ENCODE data around the gene OSBPL9. TPM values are rescaled to one million over a fixed set of nuclear protein-coding genes. Genes with fewer than 3 reads are reported as not detected.

OSBPL9 gene
- total and polyA plus RNA-seq, 10 of the 15 experiments (the other 5 are each of a cell fraction or from before 2014, with no cell fraction given), result 25.9 to 156 (median 108) TPM

DNA sequence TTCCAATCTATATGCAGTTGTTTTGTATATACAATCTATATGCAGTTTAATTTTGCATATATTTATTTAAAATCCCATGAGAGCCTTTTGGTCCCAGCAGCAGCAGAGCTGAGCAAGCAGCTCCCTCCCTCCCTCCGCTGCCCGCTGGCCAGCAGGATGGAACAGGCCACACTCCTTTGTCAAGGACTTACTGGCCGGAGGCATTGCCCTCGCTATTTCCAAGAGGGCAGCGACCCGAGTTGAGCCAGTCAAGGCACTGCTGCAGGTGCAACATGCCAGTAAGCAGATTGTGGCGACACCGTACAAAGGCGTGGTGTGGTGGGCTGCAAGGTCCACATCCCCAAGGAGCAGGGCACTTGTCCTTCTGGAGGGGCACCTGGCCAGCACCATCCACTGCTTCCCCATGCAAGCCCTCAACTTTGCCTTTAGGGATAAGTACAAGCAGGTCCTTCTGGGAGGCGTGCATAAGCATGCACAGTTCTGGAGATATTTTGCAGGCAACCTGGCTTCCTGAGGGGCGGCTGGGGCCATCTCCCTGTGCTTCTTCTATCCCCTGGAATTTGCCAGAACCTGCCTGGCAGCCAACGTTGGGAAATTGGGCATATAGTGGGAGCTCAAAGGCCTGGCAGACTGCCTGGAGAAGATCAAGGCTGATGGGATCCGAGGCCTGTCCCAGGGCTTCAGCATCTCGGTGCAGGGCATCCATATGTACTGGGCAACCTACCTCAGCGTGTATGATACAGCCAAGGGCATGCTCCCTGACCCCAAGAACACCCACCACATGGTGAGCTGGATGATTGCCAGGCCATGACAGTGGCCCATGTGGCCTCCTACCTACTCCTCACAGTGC is 92.2 kb downstream of the OSBPL9 start (continued):
- TF ChIP-seq BHLHE40 (IDR thresholded peaks at IDR 0.05; ENCODE audit: borderline replicate concordance in 1 of 2, low read depth in 2 of 2, low read length in 1 of 2) (no peak), STAT3 (IDR thresholded peaks at IDR 0.05; ENCODE audit: low read depth, low read length) (no peak), CHD1 (IDR thresholded peaks at IDR 0.05; ENCODE audit: low read depth, low read length) (no peak), SMAD5 (IDR thresholded peaks at IDR 0.05; ENCODE audit: low read depth) (no peak), RELA (IDR thresholded peaks at IDR 0.05; ENCODE audit: borderline replicate concordance, partially characterized antibody) (no peak), POLR2A (IDR thresholded peaks at IDR 0.05; ENCODE audit: low read depth, low read length) (no peak), CHD2 (IDR thresholded peaks at IDR 0.05; ENCODE audit: borderline replicate concordance, low read depth, low read length) (no peak), JUND (IDR thresholded peaks at IDR 0.05; ENCODE audit: low read depth, low read length) (no peak), DPF2 (IDR thresholded peaks at IDR 0.05) (no peak)
- TF ChIP-seq, protein P1, sequence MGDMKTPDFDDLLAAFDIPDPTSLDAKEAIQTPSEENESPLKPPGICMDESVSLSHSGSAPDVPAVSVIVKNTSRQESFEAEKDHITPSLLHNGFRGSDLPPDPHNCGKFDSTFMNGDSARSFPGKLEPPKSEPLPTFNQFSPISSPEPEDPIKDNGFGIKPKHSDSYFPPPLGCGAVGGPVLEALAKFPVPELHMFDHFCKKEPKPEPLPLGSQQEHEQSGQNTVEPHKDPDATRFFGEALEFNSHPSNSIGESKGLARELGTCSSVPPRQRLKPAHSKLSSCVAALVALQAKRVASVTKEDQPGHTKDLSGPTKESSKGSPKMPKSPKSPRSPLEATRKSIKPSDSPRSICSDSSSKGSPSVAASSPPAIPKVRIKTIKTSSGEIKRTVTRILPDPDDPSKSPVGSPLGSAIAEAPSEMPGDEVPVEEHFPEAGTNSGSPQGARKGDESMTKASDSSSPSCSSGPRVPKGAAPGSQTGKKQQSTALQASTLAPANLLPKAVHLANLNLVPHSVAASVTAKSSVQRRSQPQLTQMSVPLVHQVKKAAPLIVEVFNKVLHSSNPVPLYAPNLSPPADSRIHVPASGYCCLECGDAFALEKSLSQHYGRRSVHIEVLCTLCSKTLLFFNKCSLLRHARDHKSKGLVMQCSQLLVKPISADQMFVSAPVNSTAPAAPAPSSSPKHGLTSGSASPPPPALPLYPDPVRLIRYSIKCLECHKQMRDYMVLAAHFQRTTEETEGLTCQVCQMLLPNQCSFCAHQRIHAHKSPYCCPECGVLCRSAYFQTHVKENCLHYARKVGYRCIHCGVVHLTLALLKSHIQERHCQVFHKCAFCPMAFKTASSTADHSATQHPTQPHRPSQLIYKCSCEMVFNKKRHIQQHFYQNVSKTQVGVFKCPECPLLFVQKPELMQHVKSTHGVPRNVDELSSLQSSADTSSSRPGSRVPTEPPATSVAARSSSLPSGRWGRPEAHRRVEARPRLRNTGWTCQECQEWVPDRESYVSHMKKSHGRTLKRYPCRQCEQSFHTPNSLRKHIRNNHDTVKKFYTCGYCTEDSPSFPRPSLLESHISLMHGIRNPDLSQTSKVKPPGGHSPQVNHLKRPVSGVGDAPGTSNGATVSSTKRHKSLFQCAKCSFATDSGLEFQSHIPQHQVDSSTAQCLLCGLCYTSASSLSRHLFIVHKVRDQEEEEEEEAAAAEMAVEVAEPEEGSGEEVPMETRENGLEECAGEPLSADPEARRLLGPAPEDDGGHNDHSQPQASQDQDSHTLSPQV (IDR thresholded peaks at IDR 0.05), result no peak
- TF ChIP-seq, protein P2, sequence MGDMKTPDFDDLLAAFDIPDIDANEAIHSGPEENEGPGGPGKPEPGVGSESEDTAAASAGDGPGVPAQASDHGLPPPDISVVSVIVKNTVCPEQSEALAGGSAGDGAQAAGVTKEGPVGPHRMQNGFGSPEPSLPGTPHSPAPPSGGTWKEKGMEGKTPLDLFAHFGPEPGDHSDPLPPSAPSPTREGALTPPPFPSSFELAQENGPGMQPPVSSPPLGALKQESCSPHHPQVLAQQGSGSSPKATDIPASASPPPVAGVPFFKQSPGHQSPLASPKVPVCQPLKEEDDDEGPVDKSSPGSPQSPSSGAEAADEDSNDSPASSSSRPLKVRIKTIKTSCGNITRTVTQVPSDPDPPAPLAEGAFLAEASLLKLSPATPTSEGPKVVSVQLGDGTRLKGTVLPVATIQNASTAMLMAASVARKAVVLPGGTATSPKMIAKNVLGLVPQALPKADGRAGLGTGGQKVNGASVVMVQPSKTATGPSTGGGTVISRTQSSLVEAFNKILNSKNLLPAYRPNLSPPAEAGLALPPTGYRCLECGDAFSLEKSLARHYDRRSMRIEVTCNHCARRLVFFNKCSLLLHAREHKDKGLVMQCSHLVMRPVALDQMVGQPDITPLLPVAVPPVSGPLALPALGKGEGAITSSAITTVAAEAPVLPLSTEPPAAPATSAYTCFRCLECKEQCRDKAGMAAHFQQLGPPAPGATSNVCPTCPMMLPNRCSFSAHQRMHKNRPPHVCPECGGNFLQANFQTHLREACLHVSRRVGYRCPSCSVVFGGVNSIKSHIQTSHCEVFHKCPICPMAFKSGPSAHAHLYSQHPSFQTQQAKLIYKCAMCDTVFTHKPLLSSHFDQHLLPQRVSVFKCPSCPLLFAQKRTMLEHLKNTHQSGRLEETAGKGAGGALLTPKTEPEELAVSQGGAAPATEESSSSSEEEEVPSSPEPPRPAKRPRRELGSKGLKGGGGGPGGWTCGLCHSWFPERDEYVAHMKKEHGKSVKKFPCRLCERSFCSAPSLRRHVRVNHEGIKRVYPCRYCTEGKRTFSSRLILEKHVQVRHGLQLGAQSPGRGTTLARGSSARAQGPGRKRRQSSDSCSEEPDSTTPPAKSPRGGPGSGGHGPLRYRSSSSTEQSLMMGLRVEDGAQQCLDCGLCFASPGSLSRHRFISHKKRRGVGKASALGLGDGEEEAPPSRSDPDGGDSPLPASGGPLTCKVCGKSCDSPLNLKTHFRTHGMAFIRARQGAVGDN (IDR thresholded peaks at IDR 0.05), result no peak
- TF ChIP-seq, protein P3, sequence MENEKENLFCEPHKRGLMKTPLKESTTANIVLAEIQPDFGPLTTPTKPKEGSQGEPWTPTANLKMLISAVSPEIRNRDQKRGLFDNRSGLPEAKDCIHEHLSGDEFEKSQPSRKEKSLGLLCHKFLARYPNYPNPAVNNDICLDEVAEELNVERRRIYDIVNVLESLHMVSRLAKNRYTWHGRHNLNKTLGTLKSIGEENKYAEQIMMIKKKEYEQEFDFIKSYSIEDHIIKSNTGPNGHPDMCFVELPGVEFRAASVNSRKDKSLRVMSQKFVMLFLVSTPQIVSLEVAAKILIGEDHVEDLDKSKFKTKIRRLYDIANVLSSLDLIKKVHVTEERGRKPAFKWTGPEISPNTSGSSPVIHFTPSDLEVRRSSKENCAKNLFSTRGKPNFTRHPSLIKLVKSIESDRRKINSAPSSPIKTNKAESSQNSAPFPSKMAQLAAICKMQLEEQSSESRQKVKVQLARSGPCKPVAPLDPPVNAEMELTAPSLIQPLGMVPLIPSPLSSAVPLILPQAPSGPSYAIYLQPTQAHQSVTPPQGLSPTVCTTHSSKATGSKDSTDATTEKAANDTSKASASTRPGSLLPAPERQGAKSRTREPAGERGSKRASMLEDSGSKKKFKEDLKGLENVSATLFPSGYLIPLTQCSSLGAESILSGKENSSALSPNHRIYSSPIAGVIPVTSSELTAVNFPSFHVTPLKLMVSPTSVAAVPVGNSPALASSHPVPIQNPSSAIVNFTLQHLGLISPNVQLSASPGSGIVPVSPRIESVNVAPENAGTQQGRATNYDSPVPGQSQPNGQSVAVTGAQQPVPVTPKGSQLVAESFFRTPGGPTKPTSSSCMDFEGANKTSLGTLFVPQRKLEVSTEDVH (IDR thresholded peaks at IDR 0.05; ENCODE audit: low read depth, partially characterized antibody), result no peak
